ENCODE results near the gene SRSF10. TPM values are rescaled to one million over a fixed set of nuclear protein-coding genes. Genes with fewer than 3 reads are reported as not detected.

The SRSF10 gene
- total and polyA plus RNA-seq, 9 of the 15 experiments (the other 6 are each of a cell fraction or from before 2014, with no cell fraction given): 154 to 264 (median 205) TPM

- no peak overlapping the region for H2AFZ ChIP-seq (ENCODE audit: low read depth, low read length)
- no peaks in the 10 kb centered on the region for H3K9me3 ChIP-seq (replicated peaks; ENCODE audit: control insufficient read depth, insufficient read depth, low read depth, low read length)
- POLR2A ChIA-PET: interaction anchor here (1.1 kb wide), 1 partner anchor 36 kb away, joined by 4 read pairs; no protein-coding TSS in a partner anchor
- H3K4me3 ChIP-seq: no peak overlapping the region
- intact Hi-C loops (cut with micrococcal nuclease): no loop called here
- ATAC-seq: no peak
- DNase-seq (ENCODE audit: extremely low read depth in 1 of 4, low spot score in 3 of 4): no peak
- H3K36me3 ChIP-seq (ENCODE audit: control insufficient read depth, insufficient read depth, low read length): no peaks in the 10 kb centered on the region
- H4K20me1 ChIP-seq (replicated peaks; ENCODE audit: control insufficient read depth, insufficient read depth, low read length): no peaks in the 10 kb centered on the region
- no peak overlapping the region for H3K4me2 ChIP-seq (ENCODE audit: insufficient read depth, low read length)
- 6% methylated on average over 3 of the region's 3 CpGs for WGBS (ENCODE audit: insufficient coverage, low coverage, missing lambda C conversion rate)
- CTCF ChIA-PET (ENCODE audit: low intra/inter-chr PET ratio): no interaction called here
- H3K79me2 ChIP-seq (ENCODE audit: control insufficient read depth, insufficient read depth, low read length): no peaks in the 10 kb centered on the region
- BruUV-seq (replicated peaks): no TSS peak
- no peak overlapping the region for H3K27ac ChIP-seq (ENCODE audit: extremely low read depth, low read depth, low read length)
- no peaks in the 10 kb centered on the region; a peak in 1 of 5 replicates for H3K4me1 ChIP-seq (replicated peaks in 1 of 2; ENCODE audit: control insufficient read depth in 2 of 2, insufficient read depth in 2 of 2, low read length in 2 of 2)
- no peaks in the 10 kb centered on the region for H3K9me1 ChIP-seq (ENCODE audit: control insufficient read depth, insufficient read depth, low read length)
- FAIRE-seq: no peak
- in situ Hi-C loops (cut with MboI): no loop called here
- no peak overlapping the region for H3K9ac ChIP-seq (ENCODE audit: insufficient read depth in 1 of 2, low read depth in 2 of 2, low read length in 2 of 2)
- peaks cover 16 to 24% of the 10 kb centered on the region in 2 experiments for H3K27me3 ChIP-seq (ENCODE audit: control insufficient read depth in 2 of 2, insufficient read depth in 2 of 2, low read length in 2 of 2)
- no peak for TF ChIP-seq ZNF589 (CRISPR knock-in tag; IDR thresholded peaks at IDR 0.05; ENCODE audit: low read depth)
- TF ChIP-seq TSC22D4 (tag; IDR thresholded peaks at IDR 0.05): no peak
- no peak for TF ChIP-seq TAF7 (tag; IDR thresholded peaks at IDR 0.05)
- TF ChIP-seq CBX5 (IDR thresholded peaks at IDR 0.05; ENCODE audit: borderline replicate concordance, low read depth): no peak
- TF ChIP-seq HDAC8 (tag; IDR thresholded peaks at IDR 0.05): no peak
- TF ChIP-seq ZNF318 (IDR thresholded peaks at IDR 0.05; ENCODE audit: borderline replicate concordance in 1 of 2, low read depth in 1 of 2): no peak
- TF ChIP-seq GTF3C2 (IDR thresholded peaks at IDR 0.05; ENCODE audit: borderline replicate concordance, extremely low read depth, insufficient read length): no peak
- no peak for TF ChIP-seq RBBP5 (IDR thresholded peaks at IDR 0.05; ENCODE audit: borderline replicate concordance, insufficient read depth, low read length, poor library complexity, severe bottlenecking)
- no peak for TF ChIP-seq POLR2A (conservative IDR thresholded peaks at IDR 0.05)
Observed at GRCh38 chr1:23999156-23999671, 19.1 kb upstream of the SRSF10 start.

Measured in K562 (cell line).